ENCODE results near the gene GRHL3. TPM values are rescaled to one million over a fixed set of nuclear protein-coding genes. Genes with fewer than 3 reads are reported as not detected.

The GRHL3 gene
- total RNA-seq, 2 donors from 2014 or later = 8.1 to 8.4 TPM

DNA sequence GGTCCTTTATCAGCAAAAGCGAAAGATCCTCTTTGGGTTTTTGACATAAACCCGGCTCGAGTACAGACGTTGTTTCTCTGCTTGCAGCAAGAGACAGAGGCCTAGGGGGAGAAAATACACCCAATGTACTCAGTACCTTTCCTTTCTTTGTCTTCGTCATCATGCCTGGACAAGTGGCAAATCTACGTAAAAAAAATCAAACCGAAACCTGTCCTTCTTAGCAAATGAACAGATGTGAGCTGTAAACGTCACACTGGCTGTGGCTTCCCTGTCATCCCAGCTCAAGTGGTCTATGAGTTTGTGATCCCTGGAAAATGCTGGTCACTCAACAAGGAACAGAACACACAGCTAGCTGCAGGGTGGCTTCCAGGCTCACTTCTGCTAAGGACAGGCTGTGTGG is 54.6 kb downstream of the GRHL3 start:
- H3K27ac ChIP-seq = no peak overlapping the region
- H3K4me3 ChIP-seq = no peak overlapping the region
- no peak for TF ChIP-seq POLR2AphosphoS5 (IDR thresholded peaks at IDR 0.05)
- no peak for TF ChIP-seq POLR2A (IDR thresholded peaks at IDR 0.05)
- TF ChIP-seq, protein P1, sequence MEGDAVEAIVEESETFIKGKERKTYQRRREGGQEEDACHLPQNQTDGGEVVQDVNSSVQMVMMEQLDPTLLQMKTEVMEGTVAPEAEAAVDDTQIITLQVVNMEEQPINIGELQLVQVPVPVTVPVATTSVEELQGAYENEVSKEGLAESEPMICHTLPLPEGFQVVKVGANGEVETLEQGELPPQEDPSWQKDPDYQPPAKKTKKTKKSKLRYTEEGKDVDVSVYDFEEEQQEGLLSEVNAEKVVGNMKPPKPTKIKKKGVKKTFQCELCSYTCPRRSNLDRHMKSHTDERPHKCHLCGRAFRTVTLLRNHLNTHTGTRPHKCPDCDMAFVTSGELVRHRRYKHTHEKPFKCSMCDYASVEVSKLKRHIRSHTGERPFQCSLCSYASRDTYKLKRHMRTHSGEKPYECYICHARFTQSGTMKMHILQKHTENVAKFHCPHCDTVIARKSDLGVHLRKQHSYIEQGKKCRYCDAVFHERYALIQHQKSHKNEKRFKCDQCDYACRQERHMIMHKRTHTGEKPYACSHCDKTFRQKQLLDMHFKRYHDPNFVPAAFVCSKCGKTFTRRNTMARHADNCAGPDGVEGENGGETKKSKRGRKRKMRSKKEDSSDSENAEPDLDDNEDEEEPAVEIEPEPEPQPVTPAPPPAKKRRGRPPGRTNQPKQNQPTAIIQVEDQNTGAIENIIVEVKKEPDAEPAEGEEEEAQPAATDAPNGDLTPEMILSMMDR (IDR thresholded peaks at IDR 0.05) = no peak
- H3K9me3 ChIP-seq = no peaks in the 10 kb centered on the region
- intact Hi-C loops (cut with DNase I) = no loop called here
- no peak for DNase-seq (ENCODE audit: low spot score)
- H3K36me3 ChIP-seq = no peaks in the 10 kb centered on the region
- H3K4me1 ChIP-seq (replicated peaks) = no peaks in the 10 kb centered on the region
- no peaks in the 10 kb centered on the region for H3K27me3 ChIP-seq (replicated peaks; ENCODE audit: insufficient read depth)
- WGBS = 60% methylated on average over 8 of the region's 8 CpGs

DNA sequence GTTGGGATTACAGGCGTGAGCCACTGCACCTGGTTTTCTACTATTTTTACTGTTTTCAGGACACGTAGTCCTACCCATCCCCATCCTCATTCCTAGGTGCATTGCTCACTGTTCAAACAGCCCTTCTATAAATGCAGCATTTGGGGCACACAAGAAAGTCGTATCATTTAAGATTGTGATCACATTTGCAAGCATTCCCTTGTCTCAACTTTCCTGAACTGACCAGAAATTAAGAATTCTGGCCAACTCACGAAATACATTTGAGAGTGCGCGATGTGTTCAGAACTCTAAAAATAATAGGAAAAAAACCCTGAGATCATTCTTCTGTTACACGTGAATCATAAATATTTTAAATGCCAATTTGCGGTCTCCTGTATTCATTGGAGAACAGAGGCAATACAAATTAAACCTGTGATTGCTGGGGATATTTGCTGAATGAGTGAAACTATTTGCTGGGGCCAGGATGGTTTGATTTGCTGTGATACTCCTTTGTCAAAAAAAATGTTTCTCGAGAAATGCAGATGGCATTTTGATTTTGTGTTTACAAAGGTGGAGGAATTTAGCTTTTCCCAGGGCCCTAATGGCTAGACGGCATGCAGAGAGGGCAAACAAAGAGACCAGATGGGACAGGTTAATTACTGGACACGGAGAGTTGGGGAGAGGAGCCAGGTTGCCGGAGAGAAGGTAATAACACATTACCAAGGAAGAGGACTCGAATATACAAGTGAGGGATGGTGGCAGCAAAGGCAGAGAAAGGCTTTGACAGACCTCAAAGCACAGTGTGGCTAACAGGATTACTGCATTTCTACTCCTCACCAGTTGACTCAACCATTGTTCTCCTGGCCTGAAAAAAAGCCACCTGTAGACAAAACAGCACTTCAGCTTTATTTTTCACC is 56.0 kb downstream of the GRHL3 start:
- Histone ChIP-seq H3K27me3 (replicated peaks; ENCODE audit: insufficient read depth) (no peaks in the 10 kb centered on the region), H3K36me3 (no peaks in the 10 kb centered on the region), H3K9me3 (no peaks in the 10 kb centered on the region), H3K4me1 (replicated peaks) (no peaks in the 10 kb centered on the region), H3K27ac (peak overlapping the region; percentile 22 to 62), H3K4me3 (no peak overlapping the region)
- no peak for TF ChIP-seq POLR2A (IDR thresholded peaks at IDR 0.05)
- TF ChIP-seq, protein P1 (IDR thresholded peaks at IDR 0.05) = no peak
- TF ChIP-seq POLR2AphosphoS5 (IDR thresholded peaks at IDR 0.05) = no peak
- DNase-seq (ENCODE audit: low spot score) = no peak
- intact Hi-C loops (cut with DNase I) = no loop called here
- WGBS = 42% methylated on average over 13 of the region's 13 CpGs

DNA sequence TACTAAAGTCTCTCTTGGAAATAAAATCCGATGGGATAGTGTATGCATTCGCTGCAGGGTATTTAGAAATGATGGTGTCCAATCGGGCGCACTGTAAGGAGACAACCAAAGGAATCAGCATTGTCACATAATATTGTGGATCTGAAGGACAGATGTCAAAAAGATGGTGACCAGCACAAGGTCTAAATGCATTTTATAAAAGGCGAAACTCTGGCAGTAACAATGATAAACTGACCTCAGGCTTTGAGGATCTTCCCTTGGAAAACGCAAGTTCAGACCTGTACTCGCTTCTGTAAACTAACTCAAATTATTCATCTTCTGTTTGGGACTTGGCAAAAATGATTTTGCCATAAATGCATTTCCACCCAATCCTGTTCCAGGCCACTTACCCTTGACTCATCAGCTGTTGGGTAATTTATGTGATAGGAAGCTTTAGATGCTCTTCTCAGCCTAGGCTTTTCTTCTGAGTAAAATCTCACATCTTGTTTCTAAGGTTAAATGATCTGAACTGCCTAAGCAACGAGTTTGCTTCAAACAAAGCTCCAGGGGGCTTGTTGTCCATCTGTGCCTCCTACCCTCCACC is 60.7 kb downstream of the GRHL3 start:
- DNase-seq (ENCODE audit: low spot score) = no peak
- intact Hi-C loops (cut with DNase I) = loop anchor here (10.0 kb wide), 1 partner anchor 305 kb away; no protein-coding TSS in a partner anchor
- no peaks in the 10 kb centered on the region for H3K9me3 ChIP-seq
- H3K4me1 ChIP-seq (replicated peaks) = no peaks in the 10 kb centered on the region
- no peaks in the 10 kb centered on the region for H3K36me3 ChIP-seq
- H3K27ac ChIP-seq = peak overlapping the region; percentile 6 to 7
- H3K4me3 ChIP-seq = no peak overlapping the region
- H3K27me3 ChIP-seq (replicated peaks; ENCODE audit: insufficient read depth) = no peaks in the 10 kb centered on the region
- no peak for TF ChIP-seq POLR2A (IDR thresholded peaks at IDR 0.05)
- TF ChIP-seq, protein P1 (IDR thresholded peaks at IDR 0.05) = no peak
- TF ChIP-seq POLR2AphosphoS5 (IDR thresholded peaks at IDR 0.05) = peak; percentile 70
- WGBS = 55% methylated on average over 8 of the region's 8 CpGs

DNA sequence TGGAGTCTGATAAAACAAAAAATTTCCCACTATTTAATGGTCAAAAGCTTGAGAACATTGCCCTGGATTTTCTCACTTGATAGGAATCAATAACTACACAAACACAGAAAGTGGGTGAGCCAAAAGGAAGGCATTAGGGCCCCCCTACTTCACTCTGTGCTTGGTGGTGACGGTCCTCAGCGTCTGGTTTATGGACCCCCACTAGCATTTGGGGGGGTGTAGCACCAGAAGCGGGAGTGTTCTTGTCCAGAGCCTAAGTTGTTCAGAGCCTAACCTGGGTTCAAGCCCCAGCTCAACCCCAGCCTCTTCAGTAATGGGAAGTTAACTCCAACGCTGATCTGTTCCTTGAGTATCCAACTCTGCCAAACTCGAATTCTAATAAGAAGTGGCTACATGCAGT is 61.4 kb downstream of the GRHL3 start:
- TF ChIP-seq POLR2AphosphoS5 (IDR thresholded peaks at IDR 0.05) = no peak
- TF ChIP-seq, protein P1 (IDR thresholded peaks at IDR 0.05) = no peak
- no peak for TF ChIP-seq POLR2A (IDR thresholded peaks at IDR 0.05)
- Histone ChIP-seq H3K9me3 (no peaks in the 10 kb centered on the region), H3K4me3 (no peak overlapping the region), H3K36me3 (no peaks in the 10 kb centered on the region), H3K4me1 (replicated peaks) (no peaks in the 10 kb centered on the region), H3K27me3 (replicated peaks; ENCODE audit: insufficient read depth) (no peaks in the 10 kb centered on the region), H3K27ac (peak overlapping the region; percentile 6 to 7)
- 70% methylated on average over 5 of the region's 5 CpGs for WGBS
- intact Hi-C loops (cut with DNase I) = loop anchor here (10.0 kb wide), 1 partner anchor 306 kb away; no protein-coding TSS in a partner anchor
- no peak for DNase-seq (ENCODE audit: low spot score)

Data from prostate gland (tissue), 2 donors.